Measurements from ENCODE around the gene ZNF319. TPM values are rescaled to one million over a fixed set of nuclear protein-coding genes. Genes with fewer than 3 reads are reported as not detected.
A peak's percentile ranks its signal among the peaks of the same experiment; 100 is the strongest.

ZNF319 gene
- total and polyA plus RNA-seq, 2 experiments from 2014 or later: 1.7 to 10.0 TPM

GRCh38 chr16:58022601-58023371 lies 22.3 kb upstream of the ZNF319 start (continued):
- no peak for TF ChIP-seq ZNF462 (CRISPR knock-in tag; IDR thresholded peaks at IDR 0.05)
- no peak for TF ChIP-seq NANOG (IDR thresholded peaks at IDR 0.05; ENCODE audit: borderline replicate concordance)

- Mint-ChIP-seq H3K4me1 (peaks cover 36% of the 10 kb centered on the region), H3K27ac (no peak overlapping the region), H3K9me3 (no peaks in the 10 kb centered on the region), H3K36me3 (ENCODE audit: low read depth) (no peaks in the 10 kb centered on the region), H3K27me3 (ENCODE audit: insufficient read depth, low read depth, poor library complexity) (peaks cover 7% of the 10 kb centered on the region), H3K4me3 (no peak overlapping the region)
- 0 out of 2 replicates have a peak, but pooled peaks have one; percentile 22 for TF ChIP-seq POLR2AphosphoS5 (IDR thresholded peaks at IDR 0.05; ENCODE audit: low read depth)
- no peak for TF ChIP-seq ZNF114 (CRISPR knock-in tag; IDR thresholded peaks at IDR 0.05)
- DNase-seq (ENCODE audit: low spot score): no peak
- no peak for ATAC-seq
- Histone ChIP-seq H3K79me2 (replicated peaks; ENCODE audit: insufficient read depth) (peaks cover 8% of the 10 kb centered on the region; the same call in 1 of the 2 replicates), H2AFZ (no peak overlapping the region), H3K27ac (ENCODE audit: low read depth) (no peak overlapping the region), H3K9me2 (ENCODE audit: insufficient read depth) (no peaks in the 10 kb centered on the region), H3K4me2 (peak overlapping the region; percentile 87), H3K4me3 (no peak overlapping the region), H3F3A (replicated peaks; ENCODE audit: low read depth) (peaks cover 7% of the 10 kb centered on the region; the same call in 1 of the 2 replicates), H3K36me3 (ENCODE audit: insufficient read depth) (no peaks in the 10 kb centered on the region; the same call in 1 of the 2 replicates), H3K4me1 (ENCODE audit: insufficient read depth) (peaks cover 24% of the 10 kb centered on the region), H3K27me3 (ENCODE audit: insufficient read depth) (peaks cover 5% of the 10 kb centered on the region; the same call in 1 of the 2 replicates), H4K20me1 (replicated peaks; ENCODE audit: insufficient read depth) (no peaks in the 10 kb centered on the region)
These were observed 21.4 kb upstream of the ZNF319 start for GRCh38 chr16:58021661-58022551.
